ENCODE data around the gene SLC35B4. TPM values are rescaled to one million over a fixed set of nuclear protein-coding genes. Genes with fewer than 3 reads are reported as not detected.

The SLC35B4 gene
- total RNA-seq = 24.0 TPM
- long read RNA-seq, full-length matches to known transcripts = 101 of 118 reads
- long read RNA-seq, partial matches to known transcripts = 7 of 118 reads
- long read RNA-seq, other reads (novel, unspliced or antisense) = 10 of 118 reads

- DNase-seq (ENCODE audit: low spot score) = peak; percentile 98
Observed at GRCh38 chr7:134316539-134317344, at the start of gene SLC35B4. Gene SLC35B4, minus strand, starts transcription at chr7:134316930. Its CDS starts 179 bp downstream, at chr7:134316751.

DNA sequence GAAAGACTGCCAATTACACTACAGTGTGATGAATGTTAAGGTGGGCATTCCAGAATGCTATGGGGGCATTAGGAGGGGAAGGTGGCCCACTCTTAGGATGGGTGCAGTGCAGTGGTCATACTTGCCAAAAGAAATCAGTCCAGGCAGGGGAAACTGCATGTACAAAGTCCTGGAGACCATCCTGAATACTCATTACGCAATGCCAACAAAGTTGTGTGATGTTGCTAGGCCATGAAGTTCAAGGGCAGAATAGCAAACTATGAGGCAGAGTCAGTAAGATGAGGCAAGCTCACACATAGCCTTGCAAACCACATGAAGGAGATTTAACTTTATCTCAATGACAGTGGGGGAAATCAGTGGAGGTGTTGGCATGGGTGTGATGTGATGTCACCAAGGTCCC is 49.8 kb upstream of the SLC35B4 start:
- no peak for DNase-seq (ENCODE audit: low spot score)

DNA sequence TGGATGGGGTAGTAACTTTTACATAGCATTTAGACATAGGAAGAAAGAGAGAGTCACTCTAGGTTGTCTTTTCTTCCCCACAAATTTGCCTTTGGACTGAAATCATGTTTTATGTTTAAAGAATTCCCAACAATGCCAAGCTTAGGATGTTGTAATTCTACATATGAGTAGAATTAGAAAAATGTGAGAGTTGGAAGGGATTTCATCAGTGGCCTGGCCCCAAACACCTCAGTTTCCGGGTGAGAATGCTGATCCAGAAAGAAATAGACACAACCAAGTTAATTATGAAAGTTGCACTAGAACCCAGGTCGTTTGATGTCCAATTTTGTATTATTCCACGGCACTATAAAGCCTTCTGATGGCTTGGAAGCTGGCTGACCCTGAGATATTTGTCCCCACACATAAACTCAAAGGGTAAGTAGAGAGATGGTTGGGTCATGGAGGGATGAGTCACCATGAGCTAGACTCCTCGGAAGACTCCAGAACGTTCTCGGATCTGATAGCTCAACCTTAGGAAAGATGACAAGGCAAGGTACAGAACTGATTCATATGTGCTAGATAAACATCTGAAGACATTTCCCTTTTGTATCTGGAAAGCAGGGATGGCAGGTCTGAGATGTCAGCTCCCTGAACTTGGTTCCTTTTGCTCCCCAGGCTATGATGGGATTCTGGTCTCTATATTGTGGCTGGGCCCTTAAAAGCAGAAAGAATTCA is 48.8 kb upstream of the SLC35B4 start:
- no peak for DNase-seq (ENCODE audit: low spot score)

- no peak for DNase-seq (ENCODE audit: low spot score)
Observed at GRCh38 chr7:134364619-134365037, 47.9 kb upstream of the SLC35B4 start.

DNA sequence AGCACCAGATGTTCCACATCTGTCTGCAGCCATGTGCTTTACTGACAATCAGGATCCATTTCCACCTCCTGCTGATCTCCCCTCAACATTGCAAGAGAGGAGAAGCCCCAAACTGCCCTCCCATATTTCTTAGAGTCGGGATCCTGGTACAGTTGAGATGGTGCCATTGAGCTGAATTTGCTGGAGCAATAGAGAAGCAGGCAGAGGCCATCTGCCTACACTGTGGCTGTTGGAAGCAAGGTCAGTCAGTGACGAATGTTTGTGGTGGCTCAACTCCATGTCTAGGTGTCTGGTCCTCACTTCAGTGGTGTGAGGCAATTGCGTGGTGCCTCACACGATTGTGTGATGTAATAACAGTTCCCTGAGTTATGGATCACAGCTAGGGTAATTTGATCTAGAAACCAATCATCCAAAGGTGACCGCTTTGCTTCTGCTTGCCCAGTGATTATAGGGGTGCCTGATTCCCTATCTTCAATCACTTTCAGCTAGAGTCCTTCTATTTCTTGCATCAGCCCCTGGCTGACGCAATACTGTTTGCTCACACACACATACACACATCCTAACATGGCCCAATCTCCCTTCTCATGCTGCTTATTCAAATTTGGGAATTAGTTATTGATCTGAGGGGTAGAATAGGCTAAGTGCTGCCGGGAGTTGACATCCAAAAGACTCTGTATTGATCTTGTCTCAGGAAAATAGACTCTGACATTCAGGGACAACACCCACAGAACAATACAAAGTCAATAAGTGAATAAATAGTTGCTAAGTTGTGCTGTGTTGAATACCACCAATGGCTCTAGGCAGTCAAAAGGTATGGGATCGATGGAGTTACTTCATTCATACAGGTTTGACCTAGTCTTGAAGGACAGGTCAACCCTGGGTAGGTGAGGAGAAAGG is 46.1 kb upstream of the SLC35B4 start:
- no peak for DNase-seq (ENCODE audit: low spot score)

DNA sequence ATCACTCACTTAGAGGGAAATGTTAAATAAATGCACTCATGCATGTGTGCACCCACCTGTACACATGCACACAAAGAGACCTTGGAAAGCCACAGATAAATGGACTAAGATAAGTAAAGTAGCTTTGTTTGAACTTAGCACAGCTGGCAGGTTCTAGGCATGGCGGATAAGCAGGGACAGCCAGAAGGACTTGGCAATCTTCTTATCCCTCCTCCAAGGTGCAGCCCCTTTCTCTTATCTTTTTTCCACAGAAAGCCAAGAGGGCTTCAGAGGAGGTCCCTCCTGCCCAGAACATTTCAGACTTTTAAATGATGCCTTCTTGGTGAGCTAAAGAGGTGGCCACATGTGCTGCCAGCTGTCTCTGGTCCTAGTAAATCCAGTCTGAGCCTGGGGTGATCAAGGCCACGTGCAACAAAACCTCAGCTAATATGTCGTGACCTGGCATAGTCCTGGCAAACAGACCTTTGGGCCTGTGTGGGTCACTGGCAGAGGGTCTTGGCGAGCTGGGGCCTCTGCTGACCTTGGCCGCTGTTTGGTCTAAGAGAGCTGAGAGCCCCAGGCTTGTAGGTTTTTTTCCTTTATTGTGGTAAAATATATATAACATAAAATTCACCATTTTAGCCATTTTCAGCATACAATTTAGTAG is 43.2 kb upstream of the SLC35B4 start:
- DNase-seq (ENCODE audit: low spot score) = no peak

DNA sequence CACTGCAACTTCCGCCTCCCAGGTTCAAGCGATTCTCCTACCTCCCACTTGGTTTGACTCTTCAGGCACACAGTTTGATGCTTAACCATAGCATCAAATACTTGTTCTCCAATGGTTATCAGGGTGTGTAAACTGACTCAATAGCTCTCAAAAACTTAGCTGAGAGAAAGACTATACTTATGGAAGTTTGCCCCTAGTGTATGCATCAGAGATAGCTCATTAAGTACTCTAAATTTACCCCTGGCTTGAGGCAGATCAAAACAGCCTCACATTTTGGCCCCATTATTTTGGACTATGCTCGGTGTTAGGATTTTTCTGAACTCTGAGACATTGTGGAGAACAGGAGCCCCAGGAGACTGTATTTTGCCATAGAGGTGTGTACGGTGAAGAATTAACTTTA is 40.8 kb upstream of the SLC35B4 start:
- DNase-seq (ENCODE audit: low spot score) = no peak

GRCh38 chr7:134356421-134356936 is 39.7 kb upstream of the SLC35B4 start:
- DNase-seq (ENCODE audit: low spot score) = no peak

DNA sequence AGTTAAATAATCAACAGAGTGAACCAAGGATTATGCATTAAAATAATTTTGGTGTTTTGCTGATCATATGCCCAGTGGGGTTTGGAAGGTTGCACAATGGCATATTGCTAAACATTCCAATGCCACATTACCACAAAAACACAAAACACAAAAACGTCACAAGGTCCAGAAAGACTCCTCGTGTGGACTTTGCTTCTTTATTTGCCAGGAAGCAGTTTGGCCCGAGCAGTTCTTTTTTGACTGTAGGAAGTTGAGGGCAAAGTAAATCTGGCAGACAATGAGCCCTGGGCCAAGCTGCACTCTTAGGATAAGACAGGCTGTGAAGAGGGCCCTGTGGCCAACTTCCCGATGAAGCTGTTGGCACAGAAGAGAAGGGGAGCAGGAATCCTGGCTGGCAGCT is 39.2 kb upstream of the SLC35B4 start:
- no peak for DNase-seq (ENCODE audit: low spot score)

- no peak for DNase-seq (ENCODE audit: low spot score)
Observed at GRCh38 chr7:134355004-134355525, 38.3 kb upstream of the SLC35B4 start.

DNA sequence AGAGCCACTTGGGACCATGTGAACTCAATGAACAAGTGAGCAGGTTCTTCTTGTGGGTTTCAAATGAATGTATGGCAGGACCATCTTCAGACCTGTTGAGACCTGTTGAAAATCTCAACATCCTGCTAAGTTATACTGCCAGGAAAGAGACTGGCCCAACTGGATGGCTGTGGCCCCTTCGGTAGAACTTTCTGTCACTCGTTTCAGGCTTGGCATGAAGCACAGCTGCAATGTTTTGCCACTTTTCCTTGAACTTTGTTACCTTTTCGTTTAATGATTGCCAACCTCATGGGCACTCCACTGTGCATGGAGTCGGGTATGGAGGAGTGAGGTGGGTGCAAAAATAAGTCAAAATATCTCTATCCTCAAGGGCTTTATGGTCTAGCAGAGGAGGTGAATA is 36.7 kb upstream of the SLC35B4 start:
- no peak for DNase-seq (ENCODE audit: low spot score)

DNA sequence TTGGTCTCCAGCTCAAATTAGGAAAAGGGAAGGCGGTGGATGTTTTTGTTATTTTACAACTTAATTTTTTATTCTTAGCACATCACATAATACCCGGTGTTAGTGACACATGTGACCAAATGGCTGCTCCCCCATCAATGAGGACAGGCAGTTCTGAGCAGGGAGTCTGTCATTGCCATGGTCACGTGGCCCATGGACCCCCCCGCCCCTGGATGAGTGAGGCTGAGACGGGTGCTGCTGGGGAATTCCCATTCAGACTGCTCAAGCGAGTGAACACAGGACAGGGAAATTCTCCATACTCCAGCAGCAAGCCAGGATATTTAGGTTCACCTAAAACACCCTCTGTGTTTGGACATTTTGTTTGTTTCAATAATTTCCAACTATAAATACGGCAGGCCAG is 34.7 kb upstream of the SLC35B4 start:
- no peak for DNase-seq (ENCODE audit: low spot score)

- no peak for DNase-seq (ENCODE audit: low spot score)
Observed at GRCh38 chr7:134350709-134351108, 34.0 kb upstream of the SLC35B4 start.

GRCh38 chr7:134347567-134347966 is 30.8 kb upstream of the SLC35B4 start:
- no peak for DNase-seq (ENCODE audit: low spot score)

DNA sequence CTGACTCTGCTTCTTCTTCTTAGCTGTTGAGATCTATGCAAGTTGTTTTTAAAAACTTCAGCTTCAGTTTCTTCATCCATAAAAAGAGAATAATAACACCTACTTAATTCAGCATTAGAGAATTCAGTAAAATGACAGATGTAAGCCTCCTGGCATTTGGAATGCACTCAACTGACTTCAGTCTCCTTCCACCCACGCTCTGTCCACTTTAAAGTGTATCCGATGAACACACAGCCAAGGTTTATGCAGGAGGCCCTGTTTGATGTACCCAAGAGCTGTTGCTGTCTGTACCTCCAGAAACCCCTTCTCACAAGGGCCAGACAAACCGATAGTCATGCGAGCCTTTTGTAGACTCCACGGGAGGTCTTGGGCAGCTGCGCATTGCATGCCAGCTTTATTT is 27.1 kb upstream of the SLC35B4 start:
- DNase-seq (ENCODE audit: low spot score) = no peak

- DNase-seq (ENCODE audit: low spot score) = no peak
Observed at GRCh38 chr7:134343136-134343535, 26.4 kb upstream of the SLC35B4 start.

DNA sequence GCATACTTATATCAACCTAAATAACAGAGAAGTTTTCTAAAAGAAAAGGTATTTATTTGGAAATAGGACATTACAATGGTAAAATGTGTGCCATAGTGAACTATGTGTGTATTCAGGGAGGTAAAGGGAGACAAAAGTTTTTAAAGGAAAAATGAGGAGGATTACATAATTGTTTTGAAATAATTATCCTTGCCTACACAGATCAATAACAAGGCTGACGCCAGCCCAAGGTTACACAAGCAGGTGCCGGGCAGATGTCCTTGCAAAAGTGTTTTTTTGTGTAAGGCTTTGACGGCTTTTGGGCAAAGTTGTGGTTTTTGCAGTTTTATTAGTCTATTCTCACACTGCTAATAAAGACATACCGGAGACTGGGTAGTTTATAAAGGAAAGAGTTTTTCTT is 22.7 kb upstream of the SLC35B4 start:
- no peak for DNase-seq (ENCODE audit: low spot score)

DNA sequence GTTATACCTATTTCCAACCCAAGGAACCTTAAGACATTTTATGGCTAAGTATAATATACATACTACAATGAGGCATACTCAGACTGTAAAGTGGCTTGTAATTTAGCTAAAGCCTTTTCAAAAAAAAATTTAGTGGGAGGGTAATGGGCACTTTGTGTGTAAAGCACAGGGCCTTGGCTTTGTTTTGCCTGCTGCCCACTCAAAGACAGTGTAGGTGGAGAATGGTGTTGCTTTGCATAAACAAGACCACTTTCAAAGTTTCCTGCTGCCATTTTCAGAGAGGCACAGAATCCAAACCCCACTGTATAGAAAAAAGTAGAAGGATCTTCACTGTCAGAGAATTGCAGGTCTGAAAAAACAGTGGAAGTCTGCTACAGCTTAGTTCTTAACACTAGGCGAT is 21.2 kb upstream of the SLC35B4 start:
- DNase-seq (ENCODE audit: low spot score) = no peak

DNA sequence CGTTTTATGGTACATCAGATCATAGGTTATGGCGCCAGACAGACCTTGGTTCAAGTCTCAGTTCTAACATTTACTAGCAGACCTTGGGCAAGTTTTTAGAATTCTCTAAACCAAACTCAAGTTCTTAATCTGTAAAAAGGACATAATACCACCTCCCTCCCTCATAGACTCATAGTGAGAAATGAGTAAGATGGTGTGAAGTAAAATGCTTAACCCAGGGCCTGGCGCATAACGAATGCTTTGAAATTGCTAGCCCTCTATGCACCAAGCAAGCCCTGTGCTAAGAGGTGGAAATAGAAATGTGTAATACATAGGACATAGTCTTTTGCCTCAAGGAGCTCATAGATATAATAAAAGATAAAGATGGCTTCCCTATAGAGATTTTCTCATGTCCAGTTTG is 17.7 kb upstream of the SLC35B4 start:
- no peak for DNase-seq (ENCODE audit: low spot score)

- DNase-seq (ENCODE audit: low spot score) = no peak
Observed at GRCh38 chr7:134333943-134334342, 17.2 kb upstream of the SLC35B4 start.
